Measurements from ENCODE around the gene ADTRP. TPM values are rescaled to one million over a fixed set of nuclear protein-coding genes. Genes with fewer than 3 reads are reported as not detected.

ADTRP gene
- total RNA-seq, 2 donors from 2014 or later = 56.6 to 79.9 TPM

GRCh38 chr6:11813606-11814005 lies 35.0 kb upstream of the ADTRP start:
- Histone ChIP-seq H3K9ac (ENCODE audit: low read depth in 2 of 2, low read length in 2 of 2) (no peak overlapping the region), H3K9me3 (no peaks in the 10 kb centered on the region), H3K36me3 (no peaks in the 10 kb centered on the region), H3K27ac (no peak overlapping the region), H3K27me3 (no peaks in the 10 kb centered on the region), H3K4me1 (no peaks in the 10 kb centered on the region), H3K4me3 (no peak overlapping the region)
- TF ChIP-seq, protein P1, sequence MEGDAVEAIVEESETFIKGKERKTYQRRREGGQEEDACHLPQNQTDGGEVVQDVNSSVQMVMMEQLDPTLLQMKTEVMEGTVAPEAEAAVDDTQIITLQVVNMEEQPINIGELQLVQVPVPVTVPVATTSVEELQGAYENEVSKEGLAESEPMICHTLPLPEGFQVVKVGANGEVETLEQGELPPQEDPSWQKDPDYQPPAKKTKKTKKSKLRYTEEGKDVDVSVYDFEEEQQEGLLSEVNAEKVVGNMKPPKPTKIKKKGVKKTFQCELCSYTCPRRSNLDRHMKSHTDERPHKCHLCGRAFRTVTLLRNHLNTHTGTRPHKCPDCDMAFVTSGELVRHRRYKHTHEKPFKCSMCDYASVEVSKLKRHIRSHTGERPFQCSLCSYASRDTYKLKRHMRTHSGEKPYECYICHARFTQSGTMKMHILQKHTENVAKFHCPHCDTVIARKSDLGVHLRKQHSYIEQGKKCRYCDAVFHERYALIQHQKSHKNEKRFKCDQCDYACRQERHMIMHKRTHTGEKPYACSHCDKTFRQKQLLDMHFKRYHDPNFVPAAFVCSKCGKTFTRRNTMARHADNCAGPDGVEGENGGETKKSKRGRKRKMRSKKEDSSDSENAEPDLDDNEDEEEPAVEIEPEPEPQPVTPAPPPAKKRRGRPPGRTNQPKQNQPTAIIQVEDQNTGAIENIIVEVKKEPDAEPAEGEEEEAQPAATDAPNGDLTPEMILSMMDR (IDR thresholded peaks at IDR 0.05) = no peak
- no peak for DNase-seq
- intact Hi-C loops (cut with DNase I) = loop anchor here (10.0 kb wide), 1 partner anchor 191 kb away; no protein-coding TSS in a partner anchor

DNA sequence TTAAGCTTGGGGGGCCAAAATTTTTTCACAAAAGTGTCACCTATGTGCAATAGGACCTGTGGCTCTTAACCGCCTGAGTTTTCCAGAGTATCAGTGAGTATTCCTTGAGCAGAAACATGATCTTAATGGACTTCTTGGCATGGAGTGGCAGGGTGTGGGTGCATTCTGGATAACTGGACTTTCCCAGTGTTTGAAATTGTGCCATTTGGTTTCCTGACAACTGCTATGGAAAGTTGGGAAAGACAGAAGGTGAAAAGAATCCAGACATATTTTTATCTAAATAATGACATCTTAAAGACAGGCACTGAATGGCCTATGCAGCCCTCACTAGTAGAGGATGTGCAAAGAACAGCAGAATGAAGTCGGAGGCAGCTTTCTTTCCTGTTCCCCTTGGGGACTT lies 34.3 kb upstream of the ADTRP start:
- intact Hi-C loops (cut with DNase I) = loop anchor here (10.0 kb wide), 1 partner anchor 192 kb away; no protein-coding TSS in a partner anchor
- Histone ChIP-seq H3K27me3 (no peaks in the 10 kb centered on the region), H3K4me1 (no peaks in the 10 kb centered on the region), H3K9me3 (no peaks in the 10 kb centered on the region), H3K9ac (ENCODE audit: low read depth in 2 of 2, low read length in 2 of 2) (no peak overlapping the region), H3K4me3 (no peak overlapping the region), H3K27ac (no peak overlapping the region), H3K36me3 (no peaks in the 10 kb centered on the region)
- TF ChIP-seq, protein P1 (IDR thresholded peaks at IDR 0.05) = no peak
- no peak for DNase-seq

GRCh38 chr6:11812439-11812838 lies 33.8 kb upstream of the ADTRP start:
- no peaks in the 10 kb centered on the region for H3K4me1 ChIP-seq
- H3K27ac ChIP-seq = no peak overlapping the region
- H3K36me3 ChIP-seq = no peaks in the 10 kb centered on the region
- TF ChIP-seq, protein P1 (IDR thresholded peaks at IDR 0.05) = no peak
- H3K9me3 ChIP-seq = no peaks in the 10 kb centered on the region
- H3K9ac ChIP-seq (ENCODE audit: low read depth in 2 of 2, low read length in 2 of 2) = no peak overlapping the region
- no peak overlapping the region for H3K4me3 ChIP-seq
- no peaks in the 10 kb centered on the region for H3K27me3 ChIP-seq
- intact Hi-C loops (cut with DNase I) = loop anchor here (10.0 kb wide), 1 partner anchor 192 kb away; no protein-coding TSS in a partner anchor
- no peak for DNase-seq

DNA sequence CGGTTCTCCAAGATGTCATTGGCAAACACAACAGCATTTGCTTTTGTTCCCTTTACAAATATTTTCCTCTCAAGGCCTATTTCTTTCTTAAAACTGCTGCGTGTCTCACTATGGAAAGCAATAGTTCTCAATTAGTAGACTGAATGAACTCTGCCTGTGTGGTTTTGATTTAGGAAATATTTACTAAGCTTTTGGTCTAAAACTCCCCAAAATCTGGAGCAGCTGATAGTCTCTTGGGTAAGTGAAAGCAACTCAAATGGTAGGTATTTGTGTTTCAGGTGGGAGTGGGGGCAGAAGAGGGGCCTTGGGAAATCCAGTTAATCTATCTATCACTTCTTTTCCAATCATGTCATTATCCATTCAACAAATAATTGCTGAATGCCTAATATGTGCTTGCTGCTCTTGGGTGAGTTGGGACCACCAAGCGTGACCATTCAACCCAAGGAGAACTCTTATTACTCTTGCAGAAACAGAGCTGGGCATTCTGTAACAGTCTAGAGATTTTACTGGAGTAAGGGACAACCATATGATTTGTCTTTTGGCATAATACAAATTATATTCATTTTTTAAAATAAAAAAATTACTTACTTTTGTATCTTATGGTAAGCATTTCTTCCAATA lies 33.2 kb upstream of the ADTRP start:
- no peak overlapping the region for H3K9ac ChIP-seq (ENCODE audit: low read depth in 2 of 2, low read length in 2 of 2)
- H3K4me1 ChIP-seq = no peaks in the 10 kb centered on the region
- H3K36me3 ChIP-seq = no peaks in the 10 kb centered on the region
- no peak overlapping the region for H3K4me3 ChIP-seq
- intact Hi-C loops (cut with DNase I) = loop anchor here (10.0 kb wide), 1 partner anchor 193 kb away; no protein-coding TSS in a partner anchor
- H3K27me3 ChIP-seq = no peaks in the 10 kb centered on the region
- H3K27ac ChIP-seq = no peak overlapping the region
- TF ChIP-seq, protein P1 (IDR thresholded peaks at IDR 0.05) = no peak
- DNase-seq = no peak
- H3K9me3 ChIP-seq = no peaks in the 10 kb centered on the region

- no peaks in the 10 kb centered on the region for H3K4me1 ChIP-seq
Measured at GRCh38 chr6:11810854-11811643, 32.4 kb upstream of the ADTRP start.

More at GRCh38 chr6:11810854-11811643, 32.4 kb upstream of the ADTRP start:
- Histone ChIP-seq H3K4me3 (no peak overlapping the region), H3K36me3 (no peaks in the 10 kb centered on the region), H3K9ac (ENCODE audit: low read depth in 2 of 2, low read length in 2 of 2) (no peak overlapping the region), H3K27me3 (no peaks in the 10 kb centered on the region), H3K9me3 (no peaks in the 10 kb centered on the region), H3K27ac (no peak overlapping the region)
- TF ChIP-seq, protein P1 (IDR thresholded peaks at IDR 0.05) = no peak
- no peak for DNase-seq
- intact Hi-C loops (cut with DNase I) = loop anchor here (10.0 kb wide), 1 partner anchor 194 kb away; no protein-coding TSS in a partner anchor
